Fibroblast of villous mesenchyme (primary cell): Measurements from ENCODE around the gene RSPO4. TPM values are rescaled to one million over a fixed set of nuclear protein-coding genes. Genes with fewer than 3 reads are reported as not detected.

Source experiments
- DNase-seq: peaks from one replicate; pipeline ENCODE4 v3.0.0-alpha.2; 2010; ENCODE audit warnings: low read depth
- H3K4me3 ChIP-seq: 2 replicates; pipeline ENCODE4 v1.5.1; 2011; ENCODE audit warnings: low read depth, mild to moderate bottlenecking, low read length
- total RNA-seq: library from RNA; depleted of rRNA; stranded (reverse); fragments of >200 nt; gene quantifications from 2 replicates; pipeline ENCODE4 v1.2.3, GENCODE V29; 2012
- TF ChIP-seq, protein P1 (sequence below): IDR thresholded peaks from 2 replicates; pipeline ENCODE4 v1.5.1; 2012; ENCODE audit warnings: low read depth, mild to moderate bottlenecking, low read length; ENCODE audit not compliant: insufficient read depth

RSPO4 gene
- total RNA-seq, 1 donor, result not detected

GRCh38 chr20:963795-964194, 38.3 kb downstream of the RSPO4 start:
- no peak for DNase-seq
- no peak overlapping the region for H3K4me3 ChIP-seq
- TF ChIP-seq, protein P1, sequence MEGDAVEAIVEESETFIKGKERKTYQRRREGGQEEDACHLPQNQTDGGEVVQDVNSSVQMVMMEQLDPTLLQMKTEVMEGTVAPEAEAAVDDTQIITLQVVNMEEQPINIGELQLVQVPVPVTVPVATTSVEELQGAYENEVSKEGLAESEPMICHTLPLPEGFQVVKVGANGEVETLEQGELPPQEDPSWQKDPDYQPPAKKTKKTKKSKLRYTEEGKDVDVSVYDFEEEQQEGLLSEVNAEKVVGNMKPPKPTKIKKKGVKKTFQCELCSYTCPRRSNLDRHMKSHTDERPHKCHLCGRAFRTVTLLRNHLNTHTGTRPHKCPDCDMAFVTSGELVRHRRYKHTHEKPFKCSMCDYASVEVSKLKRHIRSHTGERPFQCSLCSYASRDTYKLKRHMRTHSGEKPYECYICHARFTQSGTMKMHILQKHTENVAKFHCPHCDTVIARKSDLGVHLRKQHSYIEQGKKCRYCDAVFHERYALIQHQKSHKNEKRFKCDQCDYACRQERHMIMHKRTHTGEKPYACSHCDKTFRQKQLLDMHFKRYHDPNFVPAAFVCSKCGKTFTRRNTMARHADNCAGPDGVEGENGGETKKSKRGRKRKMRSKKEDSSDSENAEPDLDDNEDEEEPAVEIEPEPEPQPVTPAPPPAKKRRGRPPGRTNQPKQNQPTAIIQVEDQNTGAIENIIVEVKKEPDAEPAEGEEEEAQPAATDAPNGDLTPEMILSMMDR, result no peak

GRCh38 chr20:962683-963082, 39.4 kb downstream of the RSPO4 start:
- no peak overlapping the region for H3K4me3 ChIP-seq
- TF ChIP-seq, protein P1, result no peak
- no peak for DNase-seq

DNA sequence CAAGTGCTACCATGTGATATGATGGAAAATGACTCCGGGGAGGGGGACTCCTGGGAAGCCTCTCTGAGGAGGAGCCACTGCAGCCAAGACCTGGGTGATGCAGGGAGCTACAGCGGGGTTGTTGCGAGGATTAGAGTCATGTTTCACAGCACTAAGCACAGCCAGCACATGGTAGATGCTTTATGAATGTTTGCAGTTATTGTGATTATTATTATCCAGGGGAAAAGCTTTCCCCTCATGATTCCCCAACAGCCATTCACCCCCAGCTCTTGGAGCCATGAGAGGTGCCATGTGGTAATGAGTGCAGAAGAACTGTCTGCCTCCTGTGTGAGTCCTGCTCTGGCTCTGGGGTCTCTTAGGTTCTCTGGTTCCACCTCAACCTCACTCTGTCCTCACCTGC, 39.9 kb downstream of the RSPO4 start:
- no peak overlapping the region for H3K4me3 ChIP-seq
- TF ChIP-seq, protein P1, result no peak
- DNase-seq, result no peak

- no peak overlapping the region for H3K4me3 ChIP-seq
- no peak for DNase-seq
- TF ChIP-seq, protein P1, result no peak
Measured at GRCh38 chr20:961768-962167, 40.3 kb downstream of the RSPO4 start.

GRCh38 chr20:959996-960615, 42.0 kb downstream of the RSPO4 start:
- H3K4me3 ChIP-seq, result no peak overlapping the region
- TF ChIP-seq, protein P1, result no peak
- DNase-seq, result no peak

- no peak overlapping the region for H3K4me3 ChIP-seq
- TF ChIP-seq, protein P1, result no peak
- no peak for DNase-seq
Measured at GRCh38 chr20:958936-959815, 42.9 kb downstream of the RSPO4 start.
